RWPE1 (cell line): ENCODE measurements around the gene JAZF1.

Experiments used
- CTCF ChIA-PET: fragments of 350-600 bp; sonication (Branson Sonifier 250); formaldehyde crosslinking; extraction: SDS; loops from one replicate; lab custom pipeline; 2021; lab: Yijun Ruan, JAX
- POLR2A ChIA-PET: fragments of 400-600 bp; formaldehyde crosslinking; extraction: SDS; loops from one replicate; lab custom pipeline; 2020; ENCODE audit warnings: antibody characterized with exemption; ENCODE audit not compliant: low non-redundant PET; lab: Yijun Ruan, JAX
- DNase-seq: peaks from one replicate; pipeline ENCODE4 v3.0.0; 2012; ENCODE audit warnings: low spot score
- H3K27ac ChIP-seq: fragments of 450-650 bp; 2 replicates; pipeline ENCODE4 v1.5.1; 2017
- CTCF ChIP-seq: fragments of 450-650 bp; conservative IDR thresholded peaks from 2 replicates; pipeline ENCODE4 v1.5.1; 2017; ENCODE audit warnings: low read depth, mild to moderate bottlenecking

JAZF1 gene

GRCh38 chr7:27870595-27870994 is 310.0 kb downstream of the JAZF1 start:
- no peak for TF ChIP-seq CTCF
- no peak overlapping the region for H3K27ac ChIP-seq
- CTCF ChIA-PET, result no interaction called here

DNA sequence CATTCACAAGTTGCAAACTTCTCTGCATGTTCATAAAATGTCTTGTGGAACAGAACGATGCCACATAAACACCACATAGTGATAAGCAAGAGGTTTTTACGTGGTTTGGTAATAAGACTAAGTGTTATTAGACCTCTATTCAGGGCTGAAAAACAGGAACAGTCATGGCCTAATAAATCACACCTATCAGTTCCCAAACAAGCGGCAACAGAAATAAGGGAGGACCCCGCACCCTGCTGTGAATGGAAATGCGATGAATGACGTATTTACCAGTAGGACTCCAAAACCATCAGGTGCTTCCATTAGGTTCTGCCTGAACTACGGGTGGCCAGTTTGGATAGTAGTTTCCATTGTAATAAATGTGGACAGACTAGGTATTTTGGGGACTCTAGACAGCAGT is 311.5 kb downstream of the JAZF1 start:
- H3K27ac ChIP-seq, result no peak overlapping the region
- ChIA-PET CTCF (no interaction called here), POLR2A (no interaction called here)
- TF ChIP-seq CTCF, result no peak
- no peak for DNase-seq

More at GRCh38 chr7:27870595-27870994, 310.0 kb downstream of the JAZF1 start:
- no peak for DNase-seq
- POLR2A ChIA-PET, result interaction anchor here (1.1 kb wide), 1 partner anchor 78 kb away, joined by 8 read pairs; no protein-coding TSS in a partner anchor

DNA sequence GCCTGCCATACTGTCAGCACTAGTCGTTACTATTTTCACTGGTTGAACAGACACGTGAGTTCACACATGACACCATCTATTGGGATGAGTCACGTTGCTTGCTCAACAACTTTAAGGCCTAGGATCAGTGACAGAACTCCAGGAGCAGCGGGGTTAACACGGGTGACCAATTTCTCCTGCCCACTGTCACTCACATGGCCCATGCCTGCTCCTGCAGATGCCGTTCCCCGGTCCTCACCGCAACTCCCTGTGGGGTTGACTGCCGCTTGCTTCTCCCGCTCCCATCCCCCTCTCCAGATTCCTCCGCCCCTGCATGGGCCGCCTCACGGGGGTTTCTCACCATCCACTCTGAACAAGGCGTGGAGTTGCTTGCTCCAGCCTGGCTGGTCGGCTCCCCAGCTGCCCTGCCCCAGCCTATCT is 312.5 kb downstream of the JAZF1 start:
- DNase-seq, result peak; percentile 40
- POLR2A ChIA-PET, result no interaction called here
- H3K27ac ChIP-seq, result no peak overlapping the region
- no peak for TF ChIP-seq CTCF
- CTCF ChIA-PET, result no interaction called here

GRCh38 chr7:27866828-27867672 is 313.5 kb downstream of the JAZF1 start:
- ChIA-PET POLR2A (no interaction called here), CTCF (no interaction called here)
- no peak for TF ChIP-seq CTCF
- H3K27ac ChIP-seq, result no peak overlapping the region
- DNase-seq, result no peak

DNA sequence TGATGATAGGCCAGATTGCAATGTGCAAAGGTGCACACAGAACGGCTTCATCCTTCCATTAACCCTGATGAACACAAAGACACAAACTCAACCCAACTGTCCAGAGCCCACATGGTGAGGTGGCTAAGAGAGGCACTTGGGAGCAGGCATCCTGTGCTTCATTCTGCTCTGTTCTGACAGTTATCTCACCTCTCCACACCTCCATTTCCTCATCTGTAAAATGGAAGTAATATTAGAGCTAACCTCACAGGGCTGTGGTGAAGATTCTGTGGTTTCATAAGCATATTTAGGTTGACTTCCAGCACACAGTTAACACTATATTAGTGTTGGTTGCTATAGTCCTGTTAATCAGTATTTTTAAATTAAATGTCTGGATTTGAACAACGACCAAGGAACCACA is 314.3 kb downstream of the JAZF1 start:
- no peak for TF ChIP-seq CTCF
- no peak overlapping the region for H3K27ac ChIP-seq
- CTCF ChIA-PET, result no interaction called here
- DNase-seq, result no peak
- POLR2A ChIA-PET, result no interaction called here

GRCh38 chr7:27863880-27864279 is 316.7 kb downstream of the JAZF1 start:
- TF ChIP-seq CTCF, result no peak
- POLR2A ChIA-PET, result no interaction called here
- CTCF ChIA-PET, result no interaction called here

More at GRCh38 chr7:27863880-27864279, 316.7 kb downstream of the JAZF1 start:
- DNase-seq, result no peak
- no peak overlapping the region for H3K27ac ChIP-seq
